Stimulated activated CD4-positive, alpha-beta T cell treated with anti-CD3 and anti-CD28 coated beads, Interleukin-2, amount 100 ng/mL, for 48 hours (primary cell): ENCODE data around the gene ZXDC.

Source experiments
- DNase-seq, 2 donors: peaks; one replicate each; pipeline ENCODE4 v3.0.0-alpha.2; 2020

Gene ZXDC

DNA sequence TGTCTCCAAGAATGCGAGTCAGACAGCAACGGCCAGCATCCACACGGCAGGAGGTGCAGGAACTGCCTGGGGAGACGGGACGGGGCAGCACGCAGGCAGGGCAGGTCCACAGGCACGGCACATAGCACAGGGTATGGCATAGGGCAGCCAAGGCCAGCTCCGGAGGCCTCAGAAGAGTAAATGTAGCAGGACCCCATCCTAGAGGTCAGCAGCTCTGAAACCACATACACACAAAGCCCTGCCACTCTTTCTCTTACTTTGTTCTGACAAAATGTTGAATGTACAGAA, 26.9 kb downstream of the ZXDC start:
- no peak for DNase-seq

DNA sequence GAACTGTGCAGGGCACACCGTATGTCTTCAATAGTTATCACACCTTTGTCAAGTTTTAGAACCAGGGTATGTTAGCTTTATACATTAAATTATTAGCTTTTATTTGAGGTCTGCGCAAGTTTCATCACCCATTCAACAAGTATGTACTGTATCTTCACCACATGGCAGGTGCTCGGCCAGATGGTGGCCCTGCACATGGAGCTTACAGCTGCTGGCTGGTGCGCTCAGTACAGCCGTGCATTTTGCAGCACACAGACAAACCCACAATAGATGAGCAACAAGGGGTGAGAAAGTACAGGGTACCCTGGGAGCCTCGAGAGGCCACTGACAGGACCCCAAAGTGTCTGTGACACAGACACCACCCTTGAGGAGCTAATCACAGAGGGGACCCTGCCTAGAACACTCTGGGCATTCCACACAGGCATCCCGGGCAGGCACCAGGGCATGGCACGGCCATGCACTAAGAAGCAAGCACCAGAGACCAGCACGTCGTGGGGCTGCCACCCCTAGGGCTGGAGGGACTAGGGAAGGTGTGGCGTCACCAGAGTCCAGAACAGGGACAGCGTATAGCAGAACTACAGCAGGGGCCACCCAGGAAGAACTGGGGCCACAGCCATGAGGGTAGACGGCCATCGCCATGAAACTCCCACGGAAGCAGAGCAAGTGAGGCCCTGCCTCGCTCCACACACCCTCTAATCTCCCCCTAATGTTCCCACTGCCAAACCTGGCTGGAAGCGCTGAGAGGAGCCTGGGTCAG, 27.4 kb downstream of the ZXDC start:
- no peak for DNase-seq

DNA sequence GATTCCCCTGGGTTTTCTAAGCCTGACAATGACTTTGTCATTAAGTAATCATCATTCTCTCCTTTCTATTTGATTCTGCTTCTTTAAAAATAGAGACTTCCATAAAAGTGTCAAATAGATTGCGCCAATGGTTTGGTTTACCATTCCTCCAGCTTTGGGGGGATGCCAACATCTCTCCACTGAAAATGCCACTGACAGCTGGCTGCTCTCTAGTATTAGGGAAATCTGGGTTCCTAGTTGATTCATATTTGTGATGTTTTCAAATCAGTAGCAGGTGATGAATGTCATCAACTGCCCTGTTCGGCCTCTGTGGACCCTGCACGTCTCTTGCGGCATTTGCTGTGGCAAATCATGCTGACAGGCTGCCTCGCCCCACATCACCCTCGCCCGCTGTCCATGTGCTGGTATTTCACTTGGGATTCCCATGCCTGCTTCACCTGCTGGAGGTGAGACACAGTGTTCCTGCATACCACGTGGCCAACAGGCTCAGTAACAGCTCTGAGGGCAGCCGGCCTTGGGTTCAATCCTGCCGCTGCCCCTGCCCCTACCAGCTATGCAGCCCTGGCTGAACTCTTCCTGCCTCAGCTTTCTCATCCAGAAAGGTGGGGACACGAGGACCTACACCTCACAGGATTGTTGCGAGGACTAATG, 28.1 kb downstream of the ZXDC start:
- no peak for DNase-seq

DNA sequence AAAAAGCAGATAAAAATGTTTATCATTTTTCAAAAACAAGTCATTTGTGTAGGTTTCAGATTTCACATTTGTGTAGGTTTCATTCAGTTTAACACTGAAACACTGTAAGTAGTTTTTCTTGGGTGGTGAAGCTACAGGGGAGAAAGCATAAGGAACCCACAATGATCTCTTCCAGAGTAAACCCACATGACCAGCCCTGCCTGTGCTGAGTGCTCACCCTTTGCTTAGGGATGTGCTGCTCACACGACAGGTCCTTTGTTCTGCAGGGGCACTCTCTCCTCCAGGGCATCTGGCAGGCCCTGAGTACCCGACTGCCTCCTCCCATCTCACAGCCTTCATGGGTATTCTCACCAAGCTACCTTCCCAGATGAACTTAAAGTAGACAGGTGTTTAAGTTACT, 28.9 kb downstream of the ZXDC start:
- no peak for DNase-seq

DNA sequence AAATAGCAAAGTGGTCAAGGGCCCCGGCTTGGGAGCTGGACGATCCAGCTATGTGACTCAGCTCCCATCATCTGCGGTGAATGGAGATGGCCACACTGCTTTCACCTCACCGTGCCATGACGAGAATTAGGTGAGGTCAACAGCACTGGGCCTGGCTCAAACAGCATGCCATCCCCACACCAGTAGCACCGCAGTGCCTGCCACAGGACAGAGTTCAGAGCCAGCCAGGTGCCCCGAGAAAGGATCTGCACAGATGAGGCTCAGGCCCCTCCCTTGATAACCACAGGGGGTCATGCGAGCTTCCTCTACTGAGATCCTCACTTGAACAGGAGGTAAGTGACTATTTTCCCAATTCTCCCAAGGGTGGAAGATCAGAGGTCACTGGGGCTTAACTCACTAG, 29.4 kb downstream of the ZXDC start:
- no peak for DNase-seq

DNA sequence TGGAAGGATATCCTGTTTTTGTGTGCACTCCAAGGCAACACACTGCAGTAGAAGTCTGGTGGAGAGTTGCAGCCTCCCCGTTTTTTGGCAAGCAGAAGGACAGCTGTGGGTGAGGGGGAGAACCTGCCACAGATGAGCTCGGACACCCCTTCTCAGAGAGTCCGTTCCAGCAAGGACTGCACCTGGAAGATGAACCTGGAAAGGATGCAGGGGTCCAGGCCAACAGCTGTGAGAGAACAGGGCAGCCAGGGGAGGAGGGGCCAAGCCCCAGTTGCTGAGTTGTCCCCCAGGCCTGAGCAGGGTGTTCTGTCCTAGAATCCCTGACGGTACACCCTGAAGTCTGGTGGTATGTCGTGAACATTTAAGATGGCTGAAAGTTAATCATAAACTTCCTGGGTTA, 30.2 kb downstream of the ZXDC start:
- DNase-seq = no peak

DNA sequence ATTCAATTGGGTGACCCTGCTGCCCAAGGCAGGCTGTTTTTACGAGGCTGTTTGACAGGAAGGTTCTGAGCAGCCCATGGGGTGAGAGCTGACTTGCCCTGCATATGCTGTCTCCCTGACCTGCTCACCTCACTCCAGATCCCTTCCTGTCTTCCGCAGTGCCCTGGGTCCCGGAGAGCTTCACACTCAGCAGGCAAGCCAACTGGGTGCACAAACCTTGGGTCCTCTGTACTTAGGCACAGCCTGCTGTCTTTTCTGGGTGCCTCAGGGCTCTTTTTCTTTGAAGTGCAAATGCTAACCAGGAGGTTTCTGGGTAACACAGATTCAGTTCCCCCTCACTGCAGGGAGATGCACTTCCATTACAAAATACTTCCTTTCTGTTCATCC, 32.8 kb downstream of the ZXDC start:
- DNase-seq = no peak

DNA sequence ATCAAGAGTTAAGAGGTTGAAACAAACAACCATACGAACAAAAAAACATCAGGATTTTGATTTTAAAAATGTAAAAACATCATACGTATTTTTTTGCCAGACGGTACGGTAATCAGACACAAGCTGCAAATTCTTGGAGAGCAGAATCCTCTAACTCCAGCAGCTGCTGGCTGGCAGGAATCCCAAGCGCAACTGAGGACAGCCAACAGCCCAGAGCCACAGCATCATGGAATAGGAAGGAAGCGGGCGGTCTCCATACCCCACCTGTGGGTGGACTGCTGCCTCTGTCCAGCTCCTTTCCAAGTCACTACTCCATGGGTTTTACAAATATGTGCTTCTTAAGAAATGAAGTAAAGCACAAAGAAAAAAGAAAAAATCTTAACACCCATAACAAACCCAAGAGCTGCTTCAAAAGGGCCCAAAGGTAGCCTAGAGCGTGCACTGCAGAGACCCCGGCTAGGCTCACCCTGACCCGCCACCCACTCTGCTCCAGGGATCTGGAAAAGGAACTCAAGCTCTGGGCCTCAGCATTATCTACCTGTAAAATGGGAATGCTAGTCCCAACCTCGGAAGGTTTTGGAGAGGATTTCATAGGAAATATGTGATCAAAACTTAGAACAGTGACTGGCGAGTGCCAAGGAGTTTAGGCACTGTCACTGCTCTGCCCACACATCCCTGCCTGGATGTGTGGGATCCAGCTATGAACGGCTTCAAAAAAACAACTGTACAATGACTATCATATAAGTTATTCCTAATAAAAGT, 33.4 kb downstream of the ZXDC start:
- no peak for DNase-seq

DNA sequence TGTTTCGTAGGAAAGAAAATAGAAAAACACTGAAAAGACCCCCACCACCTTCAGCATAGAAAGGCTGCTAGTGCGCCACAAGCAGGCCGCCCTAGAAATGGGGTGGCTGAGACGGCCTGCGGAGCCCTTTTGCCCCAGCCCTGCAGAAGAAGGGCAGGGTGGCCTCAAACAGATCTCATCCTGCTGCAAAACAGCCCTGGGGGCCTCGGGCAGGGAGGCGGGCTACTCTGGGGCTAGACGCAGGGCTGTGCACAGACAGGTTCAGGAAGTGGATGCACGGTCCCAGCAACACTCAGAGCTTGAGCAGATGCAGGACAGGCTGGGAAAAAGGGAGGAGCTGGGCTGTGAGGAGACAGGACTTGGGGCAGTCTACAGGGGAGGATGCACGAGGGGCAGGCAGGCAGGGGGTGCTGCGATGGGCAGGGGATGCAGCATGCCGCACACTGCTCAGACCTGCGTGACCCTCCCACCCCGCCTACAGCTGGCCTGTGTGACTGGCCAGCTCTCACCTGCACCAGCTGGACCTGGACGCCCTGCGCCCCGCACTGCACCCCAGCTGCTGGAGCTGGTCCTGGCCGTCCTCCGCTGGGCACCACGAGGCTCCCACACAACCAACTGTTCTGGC, 34.3 kb downstream of the ZXDC start:
- DNase-seq = no peak

DNA sequence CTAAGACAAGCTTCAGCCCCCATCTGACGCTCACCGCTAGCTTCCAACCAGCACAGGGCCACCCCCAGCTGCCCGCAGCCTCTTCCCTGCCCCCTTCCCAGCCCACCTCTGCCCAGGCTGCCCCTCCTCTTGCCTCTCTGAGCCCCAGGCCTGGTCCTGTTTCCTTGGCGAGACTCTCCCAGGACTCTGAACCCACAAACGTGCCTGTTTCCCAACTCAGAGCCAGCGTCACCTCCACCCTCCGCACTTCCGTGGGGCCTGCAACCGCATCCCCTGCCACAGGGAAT, 35.0 kb downstream of the ZXDC start:
- no peak for DNase-seq

DNA sequence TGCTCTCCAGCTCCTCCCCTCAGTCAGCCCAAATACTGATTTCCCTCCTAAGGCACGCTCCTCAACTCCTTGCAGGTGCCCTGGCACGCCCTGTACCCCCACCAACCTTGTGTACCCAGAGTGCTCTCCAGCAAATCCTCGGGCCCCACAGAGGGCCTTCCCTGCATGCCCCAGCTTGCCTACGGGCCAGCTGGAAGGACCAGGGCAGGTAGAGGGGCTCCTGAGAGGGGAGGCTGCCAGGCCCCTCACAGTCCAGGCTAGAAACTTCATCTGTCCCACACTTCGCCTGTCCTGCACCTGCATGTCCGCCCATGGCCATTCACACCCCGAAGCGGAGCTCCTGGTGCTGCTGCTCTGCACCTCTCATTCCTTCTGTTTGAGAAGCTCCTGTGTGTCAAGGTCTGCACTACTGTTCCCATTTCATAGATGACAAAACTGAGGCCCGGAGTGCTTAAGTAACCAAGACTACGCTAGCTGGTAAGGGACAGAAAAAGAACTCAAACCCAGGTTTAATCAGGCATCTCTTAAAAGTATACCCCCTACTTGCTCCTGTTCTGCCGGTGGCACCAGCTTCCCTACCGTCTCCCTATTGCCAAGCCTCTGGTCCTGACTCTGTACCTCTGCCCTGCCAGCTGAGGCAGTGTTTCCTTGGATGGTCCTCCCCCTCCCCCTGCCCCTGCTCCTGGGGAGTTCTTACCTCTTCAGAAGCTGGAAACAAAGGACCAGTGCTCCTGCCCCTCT, 35.6 kb downstream of the ZXDC start:
- DNase-seq = no peak

DNA sequence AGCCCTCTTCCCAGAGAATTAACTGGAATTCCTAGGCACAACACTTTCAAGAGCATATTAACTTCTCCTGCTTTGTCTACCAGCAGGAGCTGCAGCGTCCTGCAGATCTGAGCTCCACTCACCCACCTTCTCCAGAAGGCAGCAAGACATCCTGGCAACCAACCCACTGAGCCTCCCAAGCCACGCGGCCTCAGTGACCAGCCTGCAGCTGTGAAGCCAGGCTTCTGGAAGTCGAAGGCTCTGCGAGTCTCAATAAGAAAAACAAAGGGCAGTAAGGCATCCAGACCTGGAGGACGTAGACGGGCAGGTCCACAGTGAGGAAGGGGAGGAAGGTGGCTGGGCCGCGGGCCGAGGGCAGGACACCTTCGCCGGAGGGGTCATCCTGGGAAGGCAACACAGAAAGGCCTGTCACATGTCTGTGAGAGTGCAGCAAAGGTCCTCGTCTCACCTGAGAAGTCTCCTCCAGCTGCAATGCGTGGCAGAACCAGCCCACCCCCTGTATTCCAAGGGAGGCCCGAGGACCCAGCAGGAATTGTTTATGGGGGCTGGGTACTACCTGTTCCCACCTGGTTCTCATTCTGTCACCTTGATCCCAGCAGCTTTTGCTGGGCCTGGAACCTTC, 36.2 kb downstream of the ZXDC start:
- DNase-seq = no peak

DNA sequence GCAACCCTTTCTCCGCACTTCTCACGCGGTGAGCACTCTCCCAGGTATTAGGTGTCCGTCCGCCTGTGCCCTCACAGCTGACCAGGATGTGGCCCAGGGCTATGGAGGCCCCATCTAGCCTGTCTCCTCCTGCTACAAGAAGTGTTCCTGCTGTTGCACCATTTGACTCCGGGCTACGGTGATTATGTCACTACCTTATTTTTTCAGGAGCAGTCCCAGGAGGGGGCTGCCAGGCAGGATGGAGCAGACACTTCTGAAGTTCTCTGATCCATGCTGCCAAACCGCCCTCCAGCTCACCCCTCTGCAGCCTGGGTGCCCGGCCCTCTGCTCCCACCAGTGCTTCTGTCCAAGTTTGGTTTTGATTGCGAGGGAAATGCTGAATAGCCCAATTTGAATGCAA, 36.9 kb downstream of the ZXDC start:
- no peak for DNase-seq

DNA sequence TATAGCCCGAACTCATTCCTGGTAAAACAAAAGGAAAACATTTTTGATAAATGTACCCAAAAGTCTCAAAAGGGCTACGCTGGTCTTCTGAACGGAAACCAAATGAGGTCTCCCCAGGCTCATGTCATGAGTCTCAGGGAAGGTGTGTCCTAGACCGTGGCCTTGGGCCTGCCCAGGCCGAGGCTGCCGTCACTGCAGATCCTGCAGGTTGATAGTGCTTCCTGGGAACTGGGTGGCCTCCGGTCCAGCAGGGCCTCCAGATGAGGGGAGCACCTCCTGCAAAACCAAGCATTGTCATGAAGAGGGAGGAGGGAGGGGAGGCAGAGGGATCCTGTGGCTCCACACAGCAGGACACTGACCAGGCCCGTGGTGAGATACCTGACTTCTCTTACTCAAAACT, 37.5 kb downstream of the ZXDC start:
- DNase-seq = no peak

DNA sequence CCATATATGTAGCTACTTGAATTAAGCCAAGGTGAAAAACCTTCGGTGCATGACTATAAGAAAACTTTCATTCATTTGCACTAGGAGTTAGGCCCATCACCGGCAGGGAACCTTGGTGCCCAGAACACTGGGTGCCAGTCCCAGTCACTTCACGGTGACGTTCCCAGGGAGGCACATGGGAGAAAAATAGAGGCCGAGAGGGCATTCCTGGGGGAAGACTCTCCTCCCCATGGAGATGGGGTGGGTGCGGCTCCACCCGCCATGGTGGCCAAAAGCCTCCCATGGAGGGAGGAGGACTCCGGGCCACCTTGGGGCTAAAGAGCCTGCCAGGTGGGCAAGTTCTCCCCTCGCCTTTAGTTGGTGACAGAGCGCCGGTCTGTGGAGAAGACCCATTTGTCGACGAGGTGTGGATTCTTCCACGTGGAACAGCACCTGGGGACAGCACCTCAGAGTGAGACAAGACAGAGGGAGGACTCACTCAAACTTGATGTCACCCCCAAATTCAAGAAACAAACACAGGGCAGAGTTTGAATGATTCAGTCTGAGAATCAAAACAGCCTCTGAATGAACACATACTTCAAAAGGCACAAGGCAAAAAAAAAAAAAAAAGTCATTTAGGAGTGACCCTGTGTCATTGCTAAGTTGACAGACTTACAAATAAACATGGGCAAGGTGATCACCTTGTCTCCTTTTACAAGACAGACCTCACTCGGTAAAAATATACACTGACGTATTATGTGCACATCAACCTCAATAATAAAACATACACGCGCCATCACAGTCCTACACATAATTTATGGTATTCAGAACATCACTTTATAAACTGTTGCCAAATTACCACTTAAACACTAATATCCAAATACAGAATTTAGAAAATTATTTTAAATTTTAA, 38.6 kb downstream of the ZXDC start:
- DNase-seq = no peak

DNA sequence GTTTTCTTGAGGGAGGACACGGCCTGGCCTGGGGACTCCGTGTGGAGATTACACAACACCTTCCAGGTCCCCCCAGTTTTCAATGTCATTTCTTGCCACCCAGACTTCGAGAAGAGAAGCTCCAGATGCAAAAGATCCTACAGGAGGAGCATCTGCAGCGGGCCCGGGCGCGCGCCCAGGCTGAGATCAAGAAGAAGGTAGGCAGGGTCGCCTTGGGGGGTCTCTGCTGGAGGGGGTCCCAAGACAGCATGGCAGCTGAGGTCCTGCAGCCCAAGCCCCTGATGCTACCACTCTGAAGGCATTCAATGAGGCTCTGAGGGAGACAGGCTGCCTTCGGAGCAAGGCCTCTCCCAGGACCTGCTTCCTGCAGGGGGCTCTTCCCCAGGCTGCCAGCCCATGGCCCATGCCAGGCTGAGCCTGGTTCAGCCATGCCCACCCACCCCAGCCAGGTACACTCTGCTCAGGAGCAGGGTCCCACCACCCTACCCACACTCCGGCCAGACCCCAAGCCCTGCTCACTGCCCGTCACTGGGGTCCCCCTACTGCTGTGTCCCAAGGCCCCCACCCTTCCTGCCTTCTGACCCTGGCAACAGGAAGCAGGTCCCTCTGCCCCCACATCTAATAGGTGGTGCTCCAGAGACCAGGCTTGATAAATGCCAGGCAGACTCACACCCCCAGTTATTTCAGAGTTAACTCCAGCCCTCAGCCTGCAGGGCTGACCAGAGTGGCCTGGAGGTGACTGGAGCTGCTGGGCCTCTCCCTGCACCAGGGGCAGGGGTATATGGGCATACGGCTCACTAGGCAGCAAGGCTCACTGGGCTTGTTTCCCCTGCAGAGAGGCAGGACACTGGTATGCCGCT, 40.0 kb downstream of the ZXDC start:
- DNase-seq = no peak

DNA sequence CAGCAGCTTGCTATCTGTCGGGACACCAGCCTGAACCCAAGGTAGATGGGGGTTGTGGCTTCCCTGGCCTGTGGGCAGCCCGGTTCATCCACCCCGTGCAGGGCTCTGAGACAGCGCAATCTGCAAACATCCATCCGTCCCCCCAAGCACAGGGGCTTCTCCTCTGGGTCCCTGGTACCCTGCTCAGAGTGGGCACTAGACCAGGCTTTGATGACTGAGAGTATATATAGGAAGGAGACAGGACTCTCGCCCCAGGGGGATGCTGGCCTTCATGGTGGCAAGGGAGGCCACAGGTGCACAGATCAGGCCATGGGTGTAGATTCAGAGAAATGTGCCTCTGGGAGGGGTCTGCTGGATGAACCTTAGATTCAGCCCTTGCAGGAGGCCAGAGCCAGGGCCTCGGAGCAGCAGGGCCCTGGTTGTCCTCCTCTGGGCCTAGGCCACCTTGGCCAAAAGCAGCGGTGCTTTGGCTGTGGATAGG, 40.7 kb downstream of the ZXDC start:
- no peak for DNase-seq

DNA sequence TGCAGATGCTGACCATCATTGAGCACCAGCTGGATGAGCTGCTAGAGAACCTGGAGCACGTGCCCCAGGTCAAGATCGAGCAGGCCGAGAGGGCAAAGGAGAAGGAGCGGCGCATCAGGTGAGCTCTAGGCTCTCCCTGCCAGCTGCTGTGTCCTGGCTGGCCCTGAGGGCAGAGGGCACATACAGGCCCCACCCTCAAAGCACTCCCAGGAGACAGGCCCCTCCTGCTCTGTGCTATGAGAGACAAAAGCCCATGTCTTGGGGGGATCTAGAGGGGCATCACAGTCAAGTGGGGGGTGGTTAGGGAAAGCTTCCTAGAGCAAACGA, 41.5 kb downstream of the ZXDC start:
- no peak for DNase-seq

DNA sequence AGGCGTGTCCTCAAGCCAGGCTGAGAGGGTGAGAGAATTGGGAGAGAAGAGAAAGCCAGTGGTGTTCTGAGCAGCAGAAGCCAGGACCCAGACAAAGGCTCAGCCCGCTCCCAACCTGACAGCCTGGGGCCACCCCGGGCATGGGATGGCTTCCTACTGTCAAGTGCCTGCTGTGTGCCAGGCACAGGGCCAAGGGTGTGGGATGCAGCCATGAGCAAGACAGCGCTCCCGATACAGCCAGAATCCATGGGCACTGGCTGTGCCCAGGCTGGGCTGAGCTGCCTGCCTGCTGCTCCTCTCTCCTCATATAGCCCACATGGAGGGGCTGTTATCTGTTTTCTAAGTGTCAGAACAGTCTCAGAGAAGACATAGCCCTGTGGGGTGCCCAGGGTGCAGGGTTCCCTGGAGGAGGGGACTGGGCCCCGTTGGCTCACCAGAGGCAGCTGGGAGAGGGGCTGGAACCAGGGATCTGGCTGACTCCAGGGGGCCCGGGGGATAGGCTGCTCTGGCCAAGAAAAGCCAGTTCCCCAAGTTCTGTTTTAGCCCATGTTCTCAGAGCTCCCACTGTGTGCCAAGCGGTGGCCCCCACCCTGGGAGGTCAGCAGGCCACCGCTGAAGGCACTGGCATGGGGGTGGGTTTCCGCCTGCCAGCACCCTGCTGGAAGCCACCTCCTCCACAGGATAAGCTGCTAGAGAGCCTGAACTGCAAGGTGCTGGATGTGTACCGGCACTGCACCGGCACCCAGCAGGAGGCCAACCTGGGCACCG, 42.0 kb downstream of the ZXDC start:
- no peak for DNase-seq

DNA sequence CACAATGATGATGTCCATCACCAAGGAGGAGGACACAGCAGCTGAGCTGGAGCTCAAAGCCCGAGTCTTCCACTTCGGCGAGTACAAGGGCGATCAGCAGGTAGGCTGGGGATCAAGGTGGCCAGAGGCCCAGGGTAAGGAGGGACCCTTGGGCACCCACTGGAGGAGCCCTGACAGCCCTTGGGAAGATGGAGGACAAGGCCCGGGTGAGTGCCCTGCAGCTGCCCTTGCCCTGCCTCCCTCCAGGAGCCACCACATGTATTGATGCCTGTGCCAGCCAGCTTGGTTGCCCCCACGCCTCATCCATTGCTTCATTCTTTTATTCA, 42.6 kb downstream of the ZXDC start:
- DNase-seq = no peak
